CD14-positive monocyte (primary cell): ENCODE measurements around the gene COL4A2. TPM values are rescaled to one million over a fixed set of nuclear protein-coding genes. Genes with fewer than 3 reads are reported as not detected.

Experiments
- DNase-seq, 3 donors: peaks; one replicate each; pipeline ENCODE4 v3.0.0-alpha.2; 2011 to 2022
- H2AFZ ChIP-seq: 2 replicates; pipeline ENCODE4 v1.6.0; 2012; ENCODE audit warnings: mild to moderate bottlenecking, low read depth, low read length, inconsistent platforms; ENCODE audit not compliant: insufficient read depth, poor library complexity, severe bottlenecking
- H3K27ac ChIP-seq, 2 donors: 1 replicate in 1 of 2; 2 replicates in 1 of 2; pipeline ENCODE4 v1.5.1; 2012 to 2013; ENCODE audit warnings: low read length in 2 of 2, control low read depth in 1 of 2, inconsistent platforms in 1 of 2, low read depth in 1 of 2, mild to moderate bottlenecking in 1 of 2
- H3K27me3 ChIP-seq, 2 donors: one replicate each; pipeline versions ENCODE4 v1.6.0 to v1.6.1; 2011 to 2013; ENCODE audit warnings: low read length in 2 of 2; ENCODE audit not compliant: control insufficient read depth in 2 of 2, insufficient read depth in 2 of 2
- H3K36me3 ChIP-seq, 2 donors: replicated peaks in 1 of 2; 1 replicate in 1 of 2; 2 replicates in 1 of 2; pipeline versions ENCODE4 v1.5.1 to v1.6.1; 2012 to 2013; ENCODE audit warnings: low read length in 2 of 2, control low read depth in 1 of 2, inconsistent platforms in 1 of 2, mild to moderate bottlenecking in 1 of 2; ENCODE audit not compliant: insufficient read depth in 2 of 2, control insufficient read depth in 1 of 2
- H3K4me1 ChIP-seq, 2 donors: 1 replicate in 1 of 2; 2 replicates in 1 of 2; pipeline versions ENCODE4 v1.5.1 to v1.6.1; 2012 to 2013; ENCODE audit warnings: low read length in 2 of 2, control low read depth in 1 of 2, inconsistent platforms in 1 of 2, mild to moderate bottlenecking in 1 of 2, moderate library complexity in 1 of 2; ENCODE audit not compliant: insufficient read depth in 2 of 2, control insufficient read depth in 1 of 2
- H3K4me2 ChIP-seq: replicated peaks from 2 replicates; pipeline ENCODE3; 2012; ENCODE audit warnings: low read length, moderate library complexity, mild to moderate bottlenecking; ENCODE audit not compliant: poor library complexity, severe bottlenecking; ENCODE audit errors: extremely low read depth
- H3K4me3 ChIP-seq, 3 experiments: fragments of 200-600 bp in 1 of 3; sonication (generic) in 1 of 3; replicated peaks in 1 of 3; 1 replicate in 2 of 3; 2 replicates in 1 of 3; pipeline ENCODE4 v1.5.1; 2011 to 2013; ENCODE audit warnings: low read length in 3 of 3, mild to moderate bottlenecking in 3 of 3, control low read depth in 2 of 3, low read depth in 2 of 3, inconsistent platforms in 1 of 3, moderate library complexity in 1 of 3
- H3K79me2 ChIP-seq: 2 replicates; pipeline ENCODE4 v1.6.0; 2012; ENCODE audit warnings: mild to moderate bottlenecking, control low read depth, inconsistent platforms, low read length, moderate library complexity; ENCODE audit not compliant: insufficient read depth
- H3K9ac ChIP-seq: 2 replicates; pipeline ENCODE4 v1.6.0; 2017; ENCODE audit warnings: low read length, mild to moderate bottlenecking; ENCODE audit not compliant: insufficient read depth, poor library complexity, severe bottlenecking
- H3K9me3 ChIP-seq, 2 donors: replicated peaks in 1 of 2; 1 replicate in 1 of 2; 2 replicates in 1 of 2; pipeline versions ENCODE4 v1.5.1 to v1.6.1; 2012 to 2013; ENCODE audit warnings: low read length in 2 of 2, control low read depth in 1 of 2; ENCODE audit not compliant: control insufficient read depth in 1 of 2, insufficient read depth in 1 of 2
- H4K20me1 ChIP-seq: 2 replicates; pipeline ENCODE4 v1.6.0; 2012; ENCODE audit warnings: mild to moderate bottlenecking, low read length, control low read depth, moderate library complexity; ENCODE audit not compliant: insufficient read depth
- H3K27ac Mint-ChIP-seq, 7 donors: one replicate each; pipeline ENCODE4 v1.8.0; 2020; ENCODE audit warnings: mild to moderate bottlenecking in 7 of 7, mixed read lengths in 7 of 7, moderate library complexity in 6 of 7, inconsistent platforms in 2 of 7
- H3K27me3 Mint-ChIP-seq, 3 donors: one replicate each; pipeline ENCODE4 v1.8.0; 2021 to 2022; ENCODE audit warnings: low read depth in 3 of 3, mild to moderate bottlenecking in 3 of 3, mixed read lengths in 3 of 3, moderate library complexity in 3 of 3, inconsistent platforms in 1 of 3
- H3K36me3 Mint-ChIP-seq, 2 donors: one replicate each; pipeline ENCODE4 v1.8.0; 2020; ENCODE audit warnings: mixed read lengths in 2 of 2, inconsistent platforms in 1 of 2, mild to moderate bottlenecking in 1 of 2
- H3K4me1 Mint-ChIP-seq: one replicate; pipeline ENCODE4 v1.8.0; 2020; ENCODE audit warnings: mild to moderate bottlenecking, mixed read lengths
- H3K4me3 Mint-ChIP-seq, 2 donors: one replicate each; pipeline ENCODE4 v1.8.0; 2020; ENCODE audit warnings: mild to moderate bottlenecking in 2 of 2, mixed read lengths in 2 of 2, moderate library complexity in 1 of 2
- H3K9me3 Mint-ChIP-seq, 7 donors: one replicate each; pipeline ENCODE4 v1.8.0; 2020 to 2022; ENCODE audit warnings: mixed read lengths in 7 of 7, mild to moderate bottlenecking in 6 of 7, moderate library complexity in 6 of 7, inconsistent platforms in 2 of 7
- CTCF ChIP-seq: fragments of 200-600 bp; IDR thresholded peaks from one replicate; pipeline ENCODE4 v1.8.0; 2022; ENCODE audit warnings: antibody characterized with exemption, mild to moderate bottlenecking
- WGBS: methylation state at CpG from one replicate; pipeline ENCODE4 v1.1.5; 2013; ENCODE audit warnings: missing lambda C conversion rate; ENCODE audit not compliant: insufficient coverage; 5-methylcytosine and 5-hydroxymethylcytosine counted together
- intact Hi-C, 2 donors: fragments of 100-400 bp; cut with micrococcal nuclease; formaldehyde crosslinking; loops; one replicate each; pipeline versions ENCODE4 v1.15.0 to v1.15.1; 2023
- polyA plus RNA-seq, 3 donors: library from polyadenylated mRNA; depleted of rRNA in 1 of 3; unstranded in 2 of 3; stranded (reverse) in 1 of 3; fragments of 300-500 nt in 2 of 3; fragments of >200 nt in 1 of 3; fragmentation: Illumina TruSeq in 2 of 3; gene quantifications; 1 replicate in 2 of 3; 2 replicates in 1 of 3; pipeline ENCODE4 v1.2.3, GENCODE V29; 2012 to 2021

COL4A2 gene
- polyA plus RNA-seq, 3 donors, result not detected

GRCh38 chr13:110290153-110290552, 16.9 kb upstream of the COL4A2 start:
- Histone ChIP-seq H3K79me2 (no peaks in the 10 kb centered on the region), H3K27ac (no peak overlapping the region), H4K20me1 (no peaks in the 10 kb centered on the region), H3K4me3 (no peak overlapping the region), H3K4me2 (no peak overlapping the region), H2AFZ (no peak overlapping the region), H3K4me1 (no peaks in the 10 kb centered on the region), H3K27me3 (peaks cover 0 to 4% of the 10 kb centered on the region in 2 donors), H3K9ac (no peak overlapping the region), H3K36me3 (no peaks in the 10 kb centered on the region), H3K9me3 (no peaks in the 10 kb centered on the region)
- 97% methylated on average over 10 of the region's 10 CpGs for WGBS
- Mint-ChIP-seq H3K4me1 (no peaks in the 10 kb centered on the region), H3K27ac (no peak overlapping the region), H3K36me3 (no peaks in the 10 kb centered on the region), H3K9me3 (peaks cover 0 to 5% (median 1%) of the 10 kb centered on the region in 7 donors), H3K4me3 (no peak overlapping the region), H3K27me3 (peaks cover 6 to 26% (median 8%) of the 10 kb centered on the region in 3 donors)
- intact Hi-C loops, result no loop called here
- no peak for DNase-seq
- TF ChIP-seq CTCF, result no peak

GRCh38 chr13:110290826-110291225, 16.3 kb upstream of the COL4A2 start:
- H4K20me1 ChIP-seq, result no peaks in the 10 kb centered on the region

More at GRCh38 chr13:110290826-110291225, 16.3 kb upstream of the COL4A2 start:
- no peak overlapping the region for H2AFZ ChIP-seq
- H3K27me3 ChIP-seq, result peaks cover 0 to 7% of the 10 kb centered on the region in 2 donors
- intact Hi-C loops, result no loop called here
- no peaks in the 10 kb centered on the region for H3K79me2 ChIP-seq
- Mint-ChIP-seq H3K27me3 (peaks cover 4 to 32% (median 10%) of the 10 kb centered on the region in 3 donors), H3K4me1 (no peaks in the 10 kb centered on the region), H3K4me3 (no peak overlapping the region), H3K9me3 (peaks cover 0 to 5% (median 1%) of the 10 kb centered on the region in 7 donors), H3K36me3 (no peaks in the 10 kb centered on the region), H3K27ac (no peak overlapping the region)
- DNase-seq, result no peak
- WGBS, result 84% methylated on average over 14 of the region's 15 CpGs
- H3K4me1 ChIP-seq, result no peaks in the 10 kb centered on the region
- no peaks in the 10 kb centered on the region for H3K36me3 ChIP-seq
- H3K9ac ChIP-seq, result no peak overlapping the region
- H3K27ac ChIP-seq, result no peak overlapping the region
- H3K4me3 ChIP-seq, result no peak overlapping the region
- TF ChIP-seq CTCF, result no peak
- H3K9me3 ChIP-seq, result no peaks in the 10 kb centered on the region
- H3K4me2 ChIP-seq, result no peak overlapping the region
